GF-D8 (cell line): ENCODE results near the gene CCNY.
"Not testable (repeated sequence)": the region's sequence is repeated elsewhere in the genome, so short reads cannot be mapped to it uniquely, and the experiment has no call there.

Source experiments
- DNase-seq: peaks from one replicate; lab custom pipeline; 2025; lab: John Stamatoyannopoulos, UW

The CCNY gene

GRCh38 chr10:35406003-35406630 lies 69.8 kb downstream of the CCNY start:
- DNase-seq: not testable (repeated sequence)

- DNase-seq: not testable (repeated sequence)
These were observed 71.4 kb downstream of the CCNY start for GRCh38 chr10:35407696-35408095.

GRCh38 chr10:35409094-35409582 lies 72.8 kb downstream of the CCNY start:
- DNase-seq: no peak

- no peak for DNase-seq
These were observed 73.5 kb downstream of the CCNY start for GRCh38 chr10:35409808-35410207.

GRCh38 chr10:35412003-35412723 lies 75.9 kb downstream of the CCNY start:
- no peak for DNase-seq

GRCh38 chr10:35412900-35413491 lies 76.7 kb downstream of the CCNY start:
- no peak for DNase-seq

GRCh38 chr10:35413985-35414861 lies 77.9 kb downstream of the CCNY start:
- DNase-seq: no peak

- DNase-seq: no peak
These were observed 79.2 kb downstream of the CCNY start for GRCh38 chr10:35415505-35415904.

- DNase-seq: no peak
These were observed 80.5 kb downstream of the CCNY start for GRCh38 chr10:35416619-35417312.

- DNase-seq: no peak
These were observed 81.0 kb downstream of the CCNY start for GRCh38 chr10:35417313-35417625.

GRCh38 chr10:35417795-35418194 lies 81.5 kb downstream of the CCNY start:
- no peak for DNase-seq

GRCh38 chr10:35418580-35418979 lies 82.3 kb downstream of the CCNY start:
- not testable (repeated sequence) for DNase-seq

- no peak for DNase-seq
These were observed 83.7 kb downstream of the CCNY start for GRCh38 chr10:35420044-35420443.

GRCh38 chr10:35420827-35421552 lies 84.7 kb downstream of the CCNY start:
- DNase-seq: no peak

- no peak for DNase-seq
These were observed 85.4 kb downstream of the CCNY start for GRCh38 chr10:35421553-35422178.

- no peak for DNase-seq
These were observed 85.9 kb downstream of the CCNY start for GRCh38 chr10:35422228-35422627.

- no peak for DNase-seq
These were observed 87.4 kb downstream of the CCNY start for GRCh38 chr10:35423505-35424306.

GRCh38 chr10:35424680-35425285 lies 88.5 kb downstream of the CCNY start:
- DNase-seq: no peak

GRCh38 chr10:35425595-35425994 lies 89.3 kb downstream of the CCNY start:
- DNase-seq: no peak
